ENCODE measurements around the gene SMIM15. TPM values are rescaled to one million over a fixed set of nuclear protein-coding genes. Genes with fewer than 3 reads are reported as not detected.

SMIM15 gene
- total RNA-seq, 1 donor from 2014 or later: 33.1 TPM

DNA sequence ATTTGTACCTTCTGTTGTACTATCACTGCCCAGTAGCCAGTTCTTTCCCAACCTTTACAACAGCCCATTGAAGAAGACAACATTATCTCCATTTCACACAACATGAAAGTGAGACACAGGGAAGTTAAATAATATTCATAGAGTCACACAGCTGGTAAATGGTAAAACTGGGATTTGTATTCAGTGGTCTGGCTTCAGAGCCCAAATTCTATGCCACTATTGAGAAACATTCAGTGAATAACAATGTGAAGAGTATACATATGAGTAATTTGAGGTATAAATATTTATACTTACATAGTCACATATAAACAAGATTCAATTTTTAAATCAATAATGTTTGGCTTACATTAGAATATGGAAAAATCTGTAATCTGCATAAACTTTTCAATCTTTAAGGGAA is 13.8 kb downstream of the SMIM15 start:
- Histone ChIP-seq H3K27ac (no peak overlapping the region), H3K36me3 (no peaks in the 10 kb centered on the region), H3K4me1 (no peaks in the 10 kb centered on the region), H3K4me3 (no peak overlapping the region), H3K9me3 (no peaks in the 10 kb centered on the region), H3K27me3 (no peaks in the 10 kb centered on the region)
- intact Hi-C loops (cut with DNase I): no loop called here
- TF ChIP-seq POLR2AphosphoS5 (IDR thresholded peaks at IDR 0.05; ENCODE audit: insufficient read depth in 1 of 2, low read depth in 1 of 2): no peak
- TF ChIP-seq POLR2A (IDR thresholded peaks at IDR 0.05): no peak
- no peak for TF ChIP-seq CTCF (IDR thresholded peaks at IDR 0.05)
- no peak for DNase-seq (ENCODE audit: extremely low spot score in 2 of 2)

DNA sequence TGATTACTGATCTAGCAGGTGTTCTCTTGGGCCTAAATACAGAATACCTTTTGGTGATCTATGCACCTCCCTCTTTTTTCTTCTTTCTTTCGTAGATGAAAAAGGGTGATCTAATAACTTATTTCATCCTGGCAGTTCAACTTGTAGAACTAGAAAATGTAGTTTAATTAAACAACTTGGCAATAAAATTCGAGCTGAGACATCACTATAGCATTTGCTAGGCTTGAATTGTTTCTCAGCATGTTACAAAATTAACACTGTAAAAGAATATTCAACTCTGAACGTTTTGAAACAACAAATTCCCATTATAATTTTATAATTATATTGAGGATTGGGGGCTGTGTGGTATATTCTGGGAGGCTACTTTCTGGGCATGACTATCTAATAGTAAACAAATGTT is 19.5 kb downstream of the SMIM15 start:
- no peak overlapping the region for H3K4me3 ChIP-seq
- no peak overlapping the region for H3K27ac ChIP-seq
- no peaks in the 10 kb centered on the region for H3K4me1 ChIP-seq
- no peak for DNase-seq (ENCODE audit: extremely low spot score in 2 of 2)
- TF ChIP-seq POLR2A (IDR thresholded peaks at IDR 0.05) (no peak), CTCF (IDR thresholded peaks at IDR 0.05) (no peak), POLR2AphosphoS5 (IDR thresholded peaks at IDR 0.05; ENCODE audit: insufficient read depth in 1 of 2, low read depth in 1 of 2) (no peak)
- H3K9me3 ChIP-seq: no peaks in the 10 kb centered on the region
- intact Hi-C loops (cut with DNase I): no loop called here
- H3K27me3 ChIP-seq: no peaks in the 10 kb centered on the region
- H3K36me3 ChIP-seq: no peaks in the 10 kb centered on the region

- no peaks in the 10 kb centered on the region for H3K36me3 ChIP-seq
- intact Hi-C loops (cut with DNase I): no loop called here
- TF ChIP-seq POLR2AphosphoS5 (IDR thresholded peaks at IDR 0.05; ENCODE audit: insufficient read depth in 1 of 2, low read depth in 1 of 2): no peak
- TF ChIP-seq POLR2A (IDR thresholded peaks at IDR 0.05): no peak
- TF ChIP-seq CTCF (IDR thresholded peaks at IDR 0.05): no peak
Observed at GRCh38 chr5:61142391-61142790, 19.9 kb downstream of the SMIM15 start.

GRCh38 chr5:61141801-61142200 is 20.5 kb downstream of the SMIM15 start:
- intact Hi-C loops (cut with DNase I): no loop called here
- TF ChIP-seq CTCF (IDR thresholded peaks at IDR 0.05) (no peak), POLR2A (IDR thresholded peaks at IDR 0.05) (no peak)
- no peaks in the 10 kb centered on the region for H3K9me3 ChIP-seq

More at GRCh38 chr5:61142391-61142790, 19.9 kb downstream of the SMIM15 start:
- no peak for DNase-seq (ENCODE audit: extremely low spot score in 2 of 2)
- Histone ChIP-seq H3K27ac (no peak overlapping the region), H3K27me3 (no peaks in the 10 kb centered on the region), H3K9me3 (no peaks in the 10 kb centered on the region), H3K4me3 (no peak overlapping the region), H3K4me1 (no peaks in the 10 kb centered on the region)

DNA sequence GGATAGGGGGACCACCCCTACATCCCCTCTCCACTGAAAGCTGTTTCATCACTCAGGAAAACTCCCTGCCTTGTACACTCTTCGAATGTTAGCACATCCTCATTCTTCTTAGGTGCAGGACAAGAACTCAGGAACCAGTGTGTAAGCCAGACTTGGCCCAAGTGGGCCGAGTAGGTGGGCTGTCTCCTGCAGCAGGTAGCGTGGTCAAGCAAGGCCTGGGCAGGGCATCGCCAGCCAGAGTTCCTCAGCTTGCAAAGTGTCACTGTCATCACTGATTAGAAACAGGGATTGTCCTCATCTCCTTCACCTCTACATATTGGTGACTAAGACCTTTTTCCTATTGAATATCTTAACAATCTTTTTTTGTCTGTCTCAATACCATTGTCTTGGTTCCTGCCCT is 22.3 kb downstream of the SMIM15 start:
- no peaks in the 10 kb centered on the region for H3K27me3 ChIP-seq
- H3K36me3 ChIP-seq: no peaks in the 10 kb centered on the region
- no peaks in the 10 kb centered on the region for H3K4me1 ChIP-seq
- intact Hi-C loops (cut with DNase I): no loop called here
- H3K9me3 ChIP-seq: no peaks in the 10 kb centered on the region
- no peak overlapping the region for H3K4me3 ChIP-seq
- TF ChIP-seq CTCF (IDR thresholded peaks at IDR 0.05) (no peak), POLR2AphosphoS5 (IDR thresholded peaks at IDR 0.05; ENCODE audit: insufficient read depth in 1 of 2, low read depth in 1 of 2) (no peak), POLR2A (IDR thresholded peaks at IDR 0.05) (no peak)
- no peak overlapping the region for H3K27ac ChIP-seq
- DNase-seq (ENCODE audit: extremely low spot score in 2 of 2): no peak

More at GRCh38 chr5:61141801-61142200, 20.5 kb downstream of the SMIM15 start:
- H3K27me3 ChIP-seq: no peaks in the 10 kb centered on the region
- no peaks in the 10 kb centered on the region for H3K4me1 ChIP-seq
- H3K36me3 ChIP-seq: no peaks in the 10 kb centered on the region
- H3K4me3 ChIP-seq: no peak overlapping the region
- no peak for DNase-seq (ENCODE audit: extremely low spot score in 2 of 2)
- H3K27ac ChIP-seq: no peak overlapping the region

All from vagina (tissue), 2 donors.